ENCODE results near the gene DTX1.
"Not testable (repeated sequence)": the region's sequence is repeated elsewhere in the genome, so short reads cannot be mapped to it uniquely, and the experiment has no call there.

Gene DTX1

GRCh38 chr12:113137861-113138783, 81.6 kb downstream of the DTX1 start:
- DNase-seq = no peak

- DNase-seq = no peak
These were observed 82.3 kb downstream of the DTX1 start for GRCh38 chr12:113138826-113139225.

GRCh38 chr12:113140706-113141105, 84.2 kb downstream of the DTX1 start:
- DNase-seq = no peak

- not testable (repeated sequence) for DNase-seq
These were observed 85.2 kb downstream of the DTX1 start for GRCh38 chr12:113141716-113142115.

GRCh38 chr12:113142173-113142885, 85.8 kb downstream of the DTX1 start:
- DNase-seq = no peak

GRCh38 chr12:113142886-113143332, 86.4 kb downstream of the DTX1 start:
- no peak for DNase-seq

- DNase-seq = no peak
These were observed 87.4 kb downstream of the DTX1 start for GRCh38 chr12:113143959-113144358.

GRCh38 chr12:113144806-113145205, 88.3 kb downstream of the DTX1 start:
- no peak for DNase-seq

- no peak for DNase-seq
These were observed 89.4 kb downstream of the DTX1 start for GRCh38 chr12:113145720-113146551.

- DNase-seq = no peak
These were observed 90.5 kb downstream of the DTX1 start for GRCh38 chr12:113146999-113147398.

Measured in 8988T (cell line).